ENCODE results near the gene GALNT1.

GALNT1 gene

GRCh38 chr18:35616664-35617423 lies 35.3 kb downstream of the GALNT1 start:
- in situ Hi-C loops (cut with MboI; ENCODE audit: low sequenced_read_pairs): no loop called here

- in situ Hi-C loops (cut with MboI; ENCODE audit: low sequenced_read_pairs): no loop called here
These were observed 36.3 kb downstream of the GALNT1 start for GRCh38 chr18:35617865-35618264.

DNA sequence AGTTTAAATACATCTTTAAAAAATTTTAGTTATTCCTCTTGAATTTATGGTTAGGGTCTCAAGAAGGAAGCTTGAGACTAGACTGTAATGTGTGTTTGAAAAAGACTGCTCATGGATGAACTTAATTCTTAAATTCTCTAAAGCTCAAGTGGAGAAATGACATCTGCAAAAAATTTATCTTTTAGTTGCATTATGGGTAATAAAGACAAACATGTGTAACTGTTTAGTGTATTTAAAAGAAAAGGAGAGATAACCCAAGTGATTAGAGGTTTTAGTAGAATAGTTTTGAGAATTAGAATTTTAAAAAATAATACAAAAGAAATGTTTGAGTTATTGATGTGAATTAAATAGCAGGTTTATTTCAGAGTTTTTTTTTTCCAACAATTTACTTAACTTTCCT lies 36.7 kb downstream of the GALNT1 start:
- in situ Hi-C loops (cut with MboI; ENCODE audit: low sequenced_read_pairs): no loop called here

DNA sequence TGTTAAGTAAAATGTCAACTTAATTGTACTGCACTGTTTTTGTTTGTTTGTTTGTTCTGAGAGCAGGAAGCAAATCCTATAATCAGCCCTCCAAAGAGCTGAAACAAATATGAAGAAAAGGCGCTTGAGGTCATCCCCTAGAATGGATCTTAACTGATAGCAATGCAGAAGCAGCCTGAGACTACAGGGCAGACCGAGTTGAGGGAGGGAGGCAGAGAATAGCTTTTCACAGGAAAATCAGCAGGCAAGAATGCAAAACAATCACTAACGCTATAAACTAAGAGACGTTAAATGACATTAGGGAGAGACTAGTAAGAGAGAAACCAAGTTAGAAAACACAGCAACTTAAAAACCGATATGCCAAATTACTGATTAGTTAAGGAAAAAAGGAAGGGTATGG lies 37.2 kb downstream of the GALNT1 start:
- in situ Hi-C loops (cut with MboI; ENCODE audit: low sequenced_read_pairs): no loop called here

- in situ Hi-C loops (cut with MboI; ENCODE audit: low sequenced_read_pairs): no loop called here
These were observed 37.9 kb downstream of the GALNT1 start for GRCh38 chr18:35619464-35619863.

DNA sequence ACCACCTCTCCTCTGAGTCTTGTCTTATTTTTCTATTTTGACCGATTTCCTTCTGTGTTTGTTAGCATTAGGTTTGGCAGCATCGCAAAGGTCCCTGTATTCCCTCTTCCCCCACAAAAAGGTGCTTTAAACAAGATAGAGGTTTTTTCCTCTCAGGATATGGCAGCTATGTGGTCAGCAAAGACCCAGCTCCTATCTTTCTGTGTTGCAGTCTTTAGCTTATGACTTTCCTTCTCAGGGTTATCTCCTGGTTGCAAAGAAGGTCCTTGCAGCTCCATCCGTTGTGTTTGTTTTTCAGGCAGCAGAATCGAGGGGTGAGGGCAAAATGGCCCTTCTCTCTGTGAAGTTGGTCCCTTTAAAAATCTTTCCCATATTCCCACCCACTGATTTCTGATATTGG lies 38.4 kb downstream of the GALNT1 start:
- in situ Hi-C loops (cut with MboI; ENCODE audit: low sequenced_read_pairs): no loop called here

DNA sequence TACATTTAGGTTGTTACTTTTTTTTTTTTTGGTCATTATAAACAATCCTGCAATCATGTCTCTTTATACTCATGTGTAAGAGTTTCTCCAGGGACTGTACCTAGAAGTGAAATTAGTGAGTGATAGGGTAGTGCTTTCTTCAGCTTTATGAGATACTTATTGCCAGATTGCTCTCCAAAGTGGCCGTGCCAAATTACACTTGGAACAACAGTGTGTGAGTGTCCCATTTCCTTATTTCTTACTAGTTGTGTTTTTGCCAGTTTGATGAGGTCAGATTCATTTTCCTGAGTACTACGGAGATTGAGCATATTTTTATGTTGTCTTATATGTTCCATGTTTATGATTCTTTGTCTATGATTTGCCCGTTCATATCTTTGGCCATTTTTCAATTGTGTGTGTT lies 39.2 kb downstream of the GALNT1 start:
- in situ Hi-C loops (cut with MboI; ENCODE audit: low sequenced_read_pairs): no loop called here

DNA sequence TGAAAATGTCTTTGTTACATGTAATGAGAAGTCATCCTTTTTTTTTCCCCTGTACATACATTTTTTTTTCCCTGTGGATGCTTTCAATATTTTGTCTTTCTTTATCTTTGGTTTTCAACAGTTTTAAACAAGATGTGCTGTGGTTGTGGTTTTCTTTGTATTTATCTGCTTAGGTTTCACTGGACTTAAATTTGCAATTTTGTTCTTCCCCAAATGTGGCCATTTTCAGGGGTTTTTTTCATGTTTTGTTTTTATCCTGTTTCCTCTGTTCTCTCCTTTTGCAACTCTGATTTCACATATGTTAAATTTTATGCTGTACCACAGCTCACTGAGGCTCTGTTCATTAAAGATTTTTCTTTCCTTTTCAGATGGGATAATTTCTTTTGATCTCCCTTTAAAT lies 41.7 kb downstream of the GALNT1 start:
- in situ Hi-C loops (cut with MboI; ENCODE audit: low sequenced_read_pairs): no loop called here

GRCh38 chr18:35624146-35624545 lies 42.6 kb downstream of the GALNT1 start:
- in situ Hi-C loops (cut with MboI; ENCODE audit: low sequenced_read_pairs): no loop called here

- in situ Hi-C loops (cut with MboI; ENCODE audit: low sequenced_read_pairs): no loop called here
These were observed 43.7 kb downstream of the GALNT1 start for GRCh38 chr18:35625232-35625631.

DNA sequence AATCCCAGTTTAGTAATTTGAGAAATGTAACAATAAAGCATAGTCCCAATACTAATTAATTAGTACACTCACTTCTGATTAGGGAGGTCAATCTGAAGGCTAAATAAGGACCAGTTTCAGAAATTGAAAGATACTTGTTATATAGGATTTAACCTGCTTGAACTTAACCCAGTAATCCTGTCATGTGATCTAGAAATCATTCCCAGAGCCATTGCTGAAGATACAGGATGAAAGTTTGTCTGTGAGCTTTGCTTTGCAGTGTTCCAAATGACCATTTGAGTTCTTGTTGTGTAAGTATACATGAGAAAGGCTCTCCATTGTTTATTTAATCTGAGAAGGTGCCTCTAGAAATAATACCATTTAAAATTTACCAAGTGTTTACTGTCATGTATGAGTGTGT lies 52.2 kb downstream of the GALNT1 start:
- in situ Hi-C loops (cut with MboI; ENCODE audit: low sequenced_read_pairs): no loop called here

- in situ Hi-C loops (cut with MboI; ENCODE audit: low sequenced_read_pairs): no loop called here
These were observed 52.8 kb downstream of the GALNT1 start for GRCh38 chr18:35634323-35634722.

- in situ Hi-C loops (cut with MboI; ENCODE audit: low sequenced_read_pairs): no loop called here
These were observed 53.6 kb downstream of the GALNT1 start for GRCh38 chr18:35635170-35635569.

DNA sequence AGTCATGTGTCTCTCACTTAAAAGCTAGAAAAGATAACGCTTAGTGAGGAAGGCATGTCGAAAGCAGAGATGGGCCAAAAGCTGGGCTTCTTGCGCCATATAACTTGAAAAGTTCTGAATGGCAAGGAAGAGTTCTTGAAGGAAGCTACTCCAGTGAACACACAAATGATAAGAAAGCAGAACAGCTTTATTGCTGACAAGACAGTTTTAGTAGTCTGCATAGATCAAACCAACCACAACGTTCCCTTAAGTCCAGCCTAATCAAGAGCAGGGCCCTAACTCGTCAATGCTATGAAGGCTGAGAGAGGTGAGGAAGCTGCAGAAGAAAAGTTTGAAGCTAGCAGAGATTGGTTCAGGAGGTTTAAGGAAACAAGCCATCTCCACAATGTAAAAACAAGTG lies 55.7 kb downstream of the GALNT1 start:
- in situ Hi-C loops (cut with MboI; ENCODE audit: low sequenced_read_pairs): no loop called here

DNA sequence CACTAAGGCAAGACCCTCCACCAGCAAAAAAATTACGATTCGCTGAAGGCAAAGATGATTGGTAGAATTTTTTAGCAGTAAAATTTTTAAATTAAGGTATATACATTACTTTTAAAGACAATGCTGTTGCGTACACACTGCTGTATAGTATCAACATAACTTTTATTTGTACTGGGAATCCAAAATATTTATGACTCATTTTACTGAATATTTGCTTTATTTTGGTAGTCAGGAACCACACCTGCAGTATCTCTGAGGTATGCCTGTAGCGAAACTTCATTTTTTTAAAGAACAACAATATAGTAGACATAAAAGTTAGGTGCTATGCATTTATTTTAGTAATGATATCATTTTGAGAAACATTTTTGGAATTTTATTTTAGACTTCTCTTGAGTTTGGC lies 57.8 kb downstream of the GALNT1 start:
- in situ Hi-C loops (cut with MboI; ENCODE audit: low sequenced_read_pairs): no loop called here

GRCh38 chr18:35641467-35641866 lies 59.9 kb downstream of the GALNT1 start:
- in situ Hi-C loops (cut with MboI; ENCODE audit: low sequenced_read_pairs): no loop called here

DNA sequence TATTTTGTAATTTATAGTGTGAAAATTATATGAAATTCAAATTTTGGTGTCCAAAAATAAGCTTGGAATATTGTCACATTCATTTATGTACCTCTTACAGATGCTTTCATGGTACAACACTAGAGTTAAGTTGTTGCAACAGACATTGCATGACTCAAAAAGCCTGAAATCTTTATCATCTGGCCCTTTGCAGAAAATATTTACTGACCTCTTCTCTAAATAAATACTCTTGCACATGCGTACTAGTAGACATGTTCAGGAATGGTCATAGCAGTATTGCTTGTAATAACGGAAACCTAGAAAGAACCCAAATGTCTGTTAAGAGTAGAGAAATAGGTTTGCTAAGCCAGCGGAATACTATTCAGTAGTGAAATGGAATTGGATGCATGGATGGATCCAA lies 60.4 kb downstream of the GALNT1 start:
- in situ Hi-C loops (cut with MboI; ENCODE audit: low sequenced_read_pairs): no loop called here

- in situ Hi-C loops (cut with MboI; ENCODE audit: low sequenced_read_pairs): no loop called here
These were observed 61.3 kb downstream of the GALNT1 start for GRCh38 chr18:35642802-35643201.

DNA sequence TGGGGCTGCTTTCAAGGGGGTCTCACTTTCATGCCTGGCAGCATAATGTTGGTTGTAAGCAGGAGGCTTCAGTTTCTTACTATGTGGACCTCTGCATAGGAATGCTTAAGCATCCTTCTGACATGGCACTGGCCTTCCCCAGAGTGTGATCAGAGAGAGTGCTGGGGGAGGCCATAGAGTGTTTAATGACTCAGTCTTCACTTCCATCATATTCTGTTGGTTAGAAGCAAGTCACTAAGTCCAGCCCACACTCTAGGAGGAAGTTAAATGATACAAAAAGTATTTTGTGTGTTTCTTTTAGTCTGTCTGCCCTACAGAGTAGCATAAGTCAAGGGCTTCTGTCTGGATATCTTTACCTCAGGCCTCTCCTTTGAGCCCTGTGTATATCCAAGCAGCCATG lies 64.9 kb downstream of the GALNT1 start:
- in situ Hi-C loops (cut with MboI; ENCODE audit: low sequenced_read_pairs): no loop called here

DNA sequence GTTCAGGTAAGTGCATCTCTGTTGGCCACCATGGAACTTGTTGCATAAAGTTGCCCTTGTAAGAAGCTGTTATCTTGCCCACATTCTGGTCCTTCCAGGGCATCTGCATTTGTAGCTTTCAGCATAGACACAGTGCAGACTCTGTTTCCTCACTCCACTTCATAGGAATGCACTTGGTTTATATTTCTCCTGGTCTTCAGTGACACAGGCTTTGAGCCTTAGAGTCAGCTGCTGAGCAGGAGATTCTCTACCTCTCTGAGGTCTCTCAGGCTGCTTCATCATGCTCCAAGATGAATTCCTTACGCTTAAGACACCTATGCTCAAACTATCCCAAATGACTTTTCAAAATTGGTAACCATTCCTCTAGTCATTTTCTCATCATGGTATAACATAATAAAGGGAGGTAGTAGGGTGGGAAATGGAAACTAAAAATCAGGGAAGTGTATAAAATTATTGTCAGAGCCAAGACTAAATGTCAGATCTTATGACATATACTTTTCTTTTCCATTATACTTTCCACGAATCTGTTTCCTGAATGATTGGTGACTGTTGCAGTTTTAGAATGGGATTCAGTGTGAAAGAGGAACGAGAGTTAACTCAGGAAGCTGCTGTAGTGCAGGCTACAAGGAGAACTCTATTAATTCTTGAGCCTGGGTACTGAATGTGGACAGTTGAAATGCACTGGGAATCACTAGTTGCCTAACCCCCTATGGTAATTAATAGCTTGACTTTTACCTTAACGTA lies 72.0 kb downstream of the GALNT1 start:
- in situ Hi-C loops (cut with MboI; ENCODE audit: low sequenced_read_pairs): no loop called here

- in situ Hi-C loops (cut with MboI; ENCODE audit: low sequenced_read_pairs): no loop called here
These were observed 76.6 kb downstream of the GALNT1 start for GRCh38 chr18:35658112-35658511.

DNA sequence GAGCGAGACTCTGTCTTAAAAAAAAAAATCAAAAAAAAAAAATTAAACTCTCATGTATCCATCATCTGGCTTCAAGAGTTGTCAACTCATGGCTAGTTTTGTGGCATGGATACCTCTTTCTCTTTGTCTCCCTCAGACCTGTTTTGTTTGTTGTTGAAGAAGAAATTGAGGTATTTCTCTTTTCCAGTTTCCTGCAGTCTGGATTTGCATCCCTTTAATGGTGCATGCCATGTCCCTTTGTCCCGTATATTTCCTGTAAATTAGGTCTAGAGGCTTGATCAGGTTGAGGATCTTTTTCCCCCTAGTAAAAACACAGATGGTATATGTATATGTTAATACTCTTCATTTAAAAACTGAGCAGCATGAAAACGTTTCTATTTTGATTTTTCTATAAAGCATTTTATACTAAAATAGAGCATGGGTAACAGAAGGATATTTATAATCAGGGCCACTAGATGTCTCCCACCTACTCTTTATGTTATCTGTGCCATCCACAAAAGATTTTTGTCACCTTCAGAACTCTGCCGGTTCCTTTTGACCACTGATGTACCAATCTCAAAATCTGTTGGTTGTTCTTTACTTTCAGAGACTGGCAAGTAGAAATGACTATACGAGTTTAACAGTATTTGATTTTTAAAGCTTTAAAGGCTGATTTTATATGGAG lies 80.1 kb downstream of the GALNT1 start:
- in situ Hi-C loops (cut with MboI; ENCODE audit: low sequenced_read_pairs): no loop called here
